OCI-M1 (cell line): ENCODE data around the gene INTS2.
A peak's percentile ranks its signal among the peaks of the same experiment; 100 is the strongest.
"Not testable (repeated sequence)": the region's sequence is repeated elsewhere in the genome, so short reads cannot be mapped to it uniquely, and the experiment has no call there.

ENCODE experiments used
- DNase-seq: peaks from one replicate; lab custom pipeline; 2025; lab: John Stamatoyannopoulos, UW

INTS2 gene

GRCh38 chr17:61847659-61848058, 80.1 kb downstream of the INTS2 start:
- no peak for DNase-seq

DNA sequence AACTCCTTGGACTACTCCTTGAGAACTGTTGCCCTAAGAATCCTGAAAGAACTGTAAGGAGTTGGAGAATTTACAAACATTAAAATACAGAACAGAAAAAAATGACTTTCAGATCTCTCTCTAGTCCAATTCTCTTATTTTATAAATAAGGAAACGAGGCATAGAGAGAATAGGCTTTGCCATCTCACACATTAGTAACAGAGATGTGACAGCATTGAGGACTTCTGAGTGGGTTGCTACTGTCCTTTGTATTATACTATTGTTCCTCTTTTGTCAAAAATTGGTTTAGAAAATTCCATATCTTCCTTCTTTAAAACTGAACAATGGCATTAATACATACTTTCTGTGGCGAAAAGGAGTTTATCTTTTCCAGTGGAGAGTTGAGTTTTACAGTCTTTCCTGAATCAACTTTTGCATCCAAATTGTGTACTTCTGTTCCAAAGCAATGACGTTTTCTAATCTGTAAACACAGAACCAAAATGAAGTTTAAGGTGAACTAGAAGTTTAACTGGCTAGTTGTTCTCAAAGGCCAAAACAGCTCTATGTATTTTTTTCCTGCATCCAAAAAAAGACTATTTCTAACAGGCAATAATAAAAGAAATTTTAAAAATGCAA, 80.9 kb downstream of the INTS2 start:
- DNase-seq: no peak

DNA sequence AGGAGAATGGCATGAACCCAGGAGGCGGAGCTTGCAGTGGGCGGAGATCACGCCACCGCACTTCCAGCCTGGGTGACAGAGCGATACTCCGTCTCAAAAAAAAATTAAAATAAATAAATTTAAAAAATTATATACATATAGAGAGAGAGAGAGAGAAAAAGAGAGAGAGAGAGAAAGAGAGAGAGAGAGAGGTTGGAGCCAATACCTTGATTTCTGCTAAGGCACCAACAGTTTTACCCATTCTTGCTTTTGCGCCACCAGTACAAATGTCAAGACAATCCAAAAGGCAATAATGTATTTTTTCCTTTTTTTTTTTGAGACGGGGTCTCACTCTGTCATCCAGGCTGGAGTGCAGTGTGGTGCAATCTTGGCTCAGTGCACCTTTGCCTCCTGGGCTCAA, 81.7 kb downstream of the INTS2 start:
- DNase-seq: no peak

GRCh38 chr17:61843435-61843834, 84.3 kb downstream of the INTS2 start:
- DNase-seq: no peak

DNA sequence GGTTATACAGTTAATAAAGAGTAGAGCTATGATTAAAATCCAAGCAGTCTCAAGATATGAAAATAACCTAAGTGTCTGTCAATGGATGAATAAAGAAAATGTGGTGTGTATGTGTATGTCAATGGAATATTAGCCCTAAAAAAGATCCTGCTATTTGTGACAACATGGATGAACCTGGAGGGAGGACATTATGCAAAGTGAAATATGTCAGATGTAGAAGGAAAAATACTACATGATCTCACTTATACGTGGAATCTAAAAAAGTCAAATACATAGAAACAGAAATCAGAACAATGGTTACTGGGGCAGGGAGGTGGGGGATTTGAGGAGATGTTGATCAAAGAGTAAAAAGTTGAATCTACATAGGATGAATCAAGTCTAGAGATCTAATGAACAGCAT, 84.9 kb downstream of the INTS2 start:
- no peak for DNase-seq

- no peak for DNase-seq
Measured at GRCh38 chr17:61839300-61839786, 88.4 kb downstream of the INTS2 start.

- peak; percentile 82 for DNase-seq
Measured at GRCh38 chr17:61837175-61838051, 90.4 kb downstream of the INTS2 start.

DNA sequence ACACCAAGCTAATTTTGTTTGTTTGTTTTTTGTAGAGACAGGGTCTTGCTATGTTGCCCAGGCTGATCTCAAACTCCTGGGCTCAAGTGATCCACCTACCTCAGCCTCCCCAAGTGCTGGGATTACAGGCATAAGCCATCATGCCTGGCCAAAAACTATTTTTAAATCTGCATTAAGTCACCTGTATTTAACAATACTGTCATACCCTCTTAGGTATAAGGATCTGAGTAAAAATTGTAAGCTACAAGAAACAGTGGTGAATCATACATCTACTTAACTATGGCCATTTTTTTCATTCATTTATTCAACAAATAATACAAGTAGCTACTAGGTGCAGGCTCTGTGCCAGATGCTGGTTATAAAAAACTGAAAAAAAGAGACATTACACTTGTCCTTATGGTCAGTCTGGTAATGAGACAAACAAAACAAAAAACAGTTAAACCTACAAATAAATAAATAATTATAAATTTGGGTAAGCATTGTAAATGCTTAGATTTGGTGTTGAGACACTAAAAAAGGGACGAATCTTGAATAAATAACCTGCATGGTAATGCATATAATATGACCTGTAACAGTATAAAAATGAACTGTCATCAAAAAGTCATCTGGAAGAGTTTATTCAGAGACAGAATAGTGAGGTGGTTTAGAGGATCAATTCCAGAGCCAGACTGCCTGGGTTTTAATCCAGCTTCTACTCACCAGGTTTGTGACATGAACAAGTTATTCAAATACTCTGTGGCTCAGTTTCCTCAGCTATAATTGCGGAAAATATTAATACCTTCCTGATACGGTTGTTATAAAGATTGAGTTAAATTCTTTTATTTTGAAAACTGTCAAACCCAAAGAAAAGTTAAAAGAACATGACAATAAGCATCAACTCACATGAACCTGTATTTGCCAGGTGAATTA, 91.3 kb downstream of the INTS2 start:
- DNase-seq: no peak

DNA sequence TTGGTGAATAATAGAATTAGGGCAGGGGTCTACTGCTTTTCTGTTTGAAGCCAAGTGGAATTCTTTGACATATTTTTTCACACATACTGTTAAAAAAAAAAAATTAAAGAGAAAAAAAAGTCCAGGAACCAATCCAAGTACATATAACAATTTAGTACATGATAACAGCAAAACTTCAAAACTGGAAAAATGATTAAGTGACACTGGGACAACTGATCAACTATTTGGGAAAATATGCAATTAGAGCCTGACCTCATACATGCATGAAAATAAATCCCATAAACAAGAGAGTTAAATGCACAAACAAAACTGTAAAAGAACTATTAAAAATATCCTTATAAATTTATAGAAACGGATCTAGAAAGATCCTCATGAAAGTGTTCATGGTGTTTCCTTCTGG, 92.2 kb downstream of the INTS2 start:
- DNase-seq: no peak

DNA sequence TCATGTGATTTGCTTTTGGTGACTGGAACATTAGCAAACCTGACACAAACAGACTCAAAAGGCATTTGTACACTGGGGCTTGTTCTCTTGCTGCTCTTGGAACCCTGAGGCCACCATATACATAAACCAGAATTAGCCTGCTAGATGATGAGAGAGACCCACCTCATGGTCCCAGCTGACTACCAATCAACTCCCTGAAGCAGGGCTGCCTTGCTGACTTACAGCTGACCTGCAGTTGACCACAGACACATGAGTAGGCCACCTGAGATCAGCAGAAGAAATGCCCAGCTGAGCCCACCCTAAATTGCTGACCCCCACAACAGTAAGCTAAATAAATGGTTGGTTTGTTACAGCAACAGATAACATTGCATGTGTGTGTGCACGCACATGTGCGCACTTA, 93.2 kb downstream of the INTS2 start:
- no peak for DNase-seq

DNA sequence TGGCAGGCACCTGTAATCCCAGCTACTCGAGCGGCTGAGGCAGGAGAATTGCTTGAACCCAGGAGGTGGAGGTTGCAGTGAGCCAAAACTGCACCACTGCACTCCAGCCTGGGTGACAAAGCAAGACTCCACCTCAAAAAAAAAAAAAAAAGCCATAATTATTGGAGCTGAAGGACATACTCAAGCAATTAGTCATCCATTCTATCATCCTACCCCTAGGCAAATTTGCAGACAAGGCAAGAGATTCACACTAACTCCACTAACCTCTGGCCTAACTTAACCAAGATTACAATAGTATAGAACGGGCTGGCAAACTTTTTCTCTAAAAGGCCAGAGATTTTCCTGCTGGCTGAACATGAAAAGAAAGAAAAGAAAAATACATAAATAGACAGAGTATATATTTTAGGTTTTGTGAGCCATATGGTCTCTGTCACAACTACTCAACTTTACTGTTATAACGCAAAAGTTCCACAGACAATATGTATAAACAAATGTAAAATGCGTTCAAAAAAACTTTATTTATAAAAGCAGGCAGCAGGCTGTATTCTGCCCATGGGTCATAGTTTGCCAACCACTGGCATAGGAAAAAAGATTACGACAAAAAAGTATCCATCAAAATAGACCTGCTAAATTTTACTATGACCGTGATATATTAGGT, 94.1 kb downstream of the INTS2 start:
- DNase-seq: no peak

DNA sequence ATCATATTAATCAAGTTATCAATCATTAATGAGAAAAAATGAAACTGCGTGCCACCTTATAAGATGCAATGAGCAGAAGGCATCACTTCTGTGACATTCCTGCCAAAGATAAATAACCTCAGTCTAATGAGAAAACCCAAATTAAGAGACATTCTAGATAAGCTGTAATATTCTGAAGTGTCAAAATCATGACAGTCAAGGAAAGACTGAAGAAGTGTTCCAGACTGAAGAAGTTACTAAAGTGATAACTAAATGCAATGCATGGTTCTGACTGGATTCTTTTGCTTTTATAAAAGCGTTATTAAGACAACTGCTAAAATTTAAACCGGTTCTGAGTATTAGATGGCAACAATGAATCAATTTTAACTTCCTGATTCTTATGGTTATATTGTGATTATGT, 95.3 kb downstream of the INTS2 start:
- DNase-seq: no peak

DNA sequence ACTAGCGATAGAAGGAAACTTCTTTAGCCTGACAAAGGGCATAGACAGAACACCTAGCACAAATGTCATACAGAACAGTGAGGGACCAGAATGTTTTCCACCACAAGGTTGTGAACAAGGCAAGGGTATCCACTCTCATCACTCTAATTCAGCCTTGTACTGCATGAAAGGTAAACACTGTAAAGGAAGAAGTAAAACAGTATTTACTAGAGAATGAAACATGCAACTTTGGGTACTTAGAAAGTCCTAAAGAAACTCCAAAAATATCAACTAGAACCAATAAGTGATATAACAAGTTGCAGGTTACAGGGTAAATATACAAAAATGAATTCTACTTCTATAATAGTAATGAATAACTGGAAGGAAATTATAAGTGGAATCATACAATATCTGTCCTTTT, 96.7 kb downstream of the INTS2 start:
- DNase-seq: no peak

DNA sequence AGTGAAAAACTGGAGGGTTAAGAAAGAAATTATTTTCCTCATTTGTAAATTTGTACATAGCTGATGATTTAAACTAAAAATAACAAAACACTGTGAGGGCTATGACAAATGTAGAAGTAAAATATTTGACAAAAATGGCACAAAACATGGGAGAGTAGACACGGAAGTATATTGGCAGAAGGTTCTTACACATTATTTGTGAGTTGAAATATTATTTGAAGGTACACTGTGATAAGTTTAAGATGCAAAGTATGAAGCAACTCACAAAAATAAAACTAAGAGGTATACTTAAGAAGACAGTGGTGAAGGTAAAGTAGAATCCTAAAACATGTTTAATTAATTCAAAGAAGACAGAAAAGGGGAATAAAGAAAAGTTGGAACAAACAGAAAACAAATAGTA, 99.1 kb downstream of the INTS2 start:
- DNase-seq: no peak

GRCh38 chr17:61827649-61828395, 100.0 kb downstream of the INTS2 start:
- no peak for DNase-seq

GRCh38 chr17:61826866-61827265, 100.9 kb downstream of the INTS2 start:
- not testable (repeated sequence) for DNase-seq

DNA sequence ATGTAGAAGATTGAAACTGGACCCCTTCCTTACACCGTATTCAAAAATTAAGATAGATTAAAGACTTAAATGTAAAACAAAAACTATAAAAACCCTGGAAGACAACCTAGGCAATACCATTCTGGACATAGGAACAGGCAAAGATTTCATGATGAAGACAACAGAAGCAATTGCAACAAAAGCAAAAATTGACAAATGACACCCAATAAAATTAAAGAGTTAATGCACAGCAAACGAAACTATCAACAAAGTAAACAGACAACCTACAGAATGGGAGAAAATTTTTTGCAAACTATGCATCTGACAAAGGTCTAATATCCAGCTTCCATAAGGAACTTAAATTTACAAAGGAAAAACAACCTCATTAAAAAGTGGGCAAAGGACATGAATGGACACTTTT, 101.6 kb downstream of the INTS2 start:
- not testable (repeated sequence) for DNase-seq

- no peak for DNase-seq
Measured at GRCh38 chr17:61825448-61826137, 102.2 kb downstream of the INTS2 start.

DNA sequence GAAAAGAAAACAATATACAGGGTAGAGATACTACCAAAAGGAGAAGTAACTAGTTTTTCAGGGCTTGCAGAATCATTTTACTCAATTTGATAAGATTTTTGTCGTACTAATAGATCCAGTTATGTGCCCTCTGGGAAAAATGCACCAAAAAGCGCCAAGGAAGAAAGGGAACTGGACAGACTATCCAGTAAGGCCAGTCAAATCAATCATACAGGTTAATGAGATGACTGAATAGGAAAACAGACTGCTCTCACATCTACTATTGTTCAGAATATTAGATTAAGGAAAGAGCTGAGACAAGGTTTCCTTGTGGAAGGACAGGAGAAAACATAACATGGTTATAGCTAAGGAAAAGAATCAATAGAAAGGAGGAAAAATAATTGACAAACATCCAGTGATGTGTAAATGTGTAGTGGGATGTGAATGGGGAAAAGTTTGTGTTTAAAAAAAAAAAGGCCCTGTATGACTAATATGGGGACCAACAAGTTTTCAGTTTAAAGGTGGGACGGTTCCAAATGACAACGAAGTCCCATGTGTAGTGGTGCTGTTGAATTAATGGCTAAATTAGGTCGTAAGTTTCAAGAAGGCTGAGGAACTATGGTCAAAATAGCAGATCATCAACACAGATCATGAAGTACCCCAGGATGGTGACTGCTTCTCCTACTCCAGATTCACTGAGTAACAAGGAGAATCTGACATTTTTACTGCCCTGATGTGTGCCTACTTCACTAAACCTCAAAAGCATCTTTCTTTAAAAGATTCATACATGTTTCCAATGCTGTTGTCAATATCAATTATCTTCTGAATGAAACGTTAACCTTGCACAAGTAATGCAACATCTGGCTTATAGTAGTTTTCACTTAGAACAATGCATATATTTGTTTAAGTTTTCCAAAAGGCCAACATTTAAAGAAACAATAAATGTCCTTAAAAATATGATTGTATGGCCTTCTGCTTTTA, 105.2 kb downstream of the INTS2 start:
- DNase-seq: no peak
